MCF 10A (cell line): Measurements from ENCODE around the gene METAP1D. TPM values are rescaled to one million over a fixed set of nuclear protein-coding genes. Genes with fewer than 3 reads are reported as not detected.

Source experiments
- BruUV-seq: library from RNA; stranded (reverse); fragments of 400-500 nt; replicated peaks from 2 replicates; lab custom pipeline; 2021; lab: Mats Ljungman, UMichigan
- CTCF ChIA-PET: fragments of 300-600 bp; sonication (Branson Sonifier 250); formaldehyde crosslinking; extraction: SDS; loops from one replicate; lab custom pipeline; 2021; ENCODE audit warnings: antibody characterized with exemption, inconsistent platforms; lab: Yijun Ruan, JAX
- POLR2A ChIA-PET: fragments of 300-600, 350-650 bp; sonication (Branson Sonifier 250); formaldehyde crosslinking; extraction: SDS; loops from one replicate; lab custom pipeline; 2020; ENCODE audit warnings: antibody characterized with exemption, inconsistent platforms; lab: Yijun Ruan, JAX
- DNase-seq: peaks from one replicate; pipeline ENCODE4 v3.0.0-alpha.2; 2018; ENCODE audit not compliant: unreplicated experiment
- H3K27ac Mint-ChIP-seq: one replicate; pipeline ENCODE4 v1.8.0; 2022; ENCODE audit warnings: mild to moderate bottlenecking, low read depth, mixed read lengths; ENCODE audit not compliant: unreplicated experiment
- H3K27me3 Mint-ChIP-seq: one replicate; pipeline ENCODE4 v1.8.0; 2022; ENCODE audit warnings: mixed read lengths; ENCODE audit not compliant: insufficient read depth, unreplicated experiment
- H3K36me3 Mint-ChIP-seq: one replicate; pipeline ENCODE4 v1.8.0; 2022; ENCODE audit warnings: mild to moderate bottlenecking, moderate library complexity, mixed read lengths; ENCODE audit not compliant: insufficient read depth, unreplicated experiment
- H3K4me1 Mint-ChIP-seq: one replicate; pipeline ENCODE4 v1.8.0; 2022; ENCODE audit warnings: mixed read lengths; ENCODE audit not compliant: insufficient read depth, unreplicated experiment
- H3K4me3 Mint-ChIP-seq: one replicate; pipeline ENCODE4 v1.8.0; 2022; ENCODE audit warnings: mild to moderate bottlenecking, moderate library complexity, mixed read lengths; ENCODE audit not compliant: unreplicated experiment
- H3K9me3 Mint-ChIP-seq: one replicate; pipeline ENCODE4 v1.8.0; 2022; ENCODE audit warnings: mixed read lengths; ENCODE audit not compliant: unreplicated experiment
- intact Hi-C: fragments of 100-400 bp; cut with micrococcal nuclease; formaldehyde crosslinking; loops from 2 replicates; pipeline ENCODE4 v1.14.1; 2022
- total RNA-seq: library from RNA; stranded (reverse); gene quantifications from 2 replicates; pipeline ENCODE4 v1.2.3, GENCODE V29; 2022
- TF ChIP-seq, protein P1 (sequence below): fragments of 200-600 bp; IDR thresholded peaks from one replicate; pipeline ENCODE4 v1.8.0; 2022; ENCODE audit warnings: antibody characterized with exemption, mild to moderate bottlenecking; ENCODE audit not compliant: unreplicated experiment

The METAP1D gene
- total RNA-seq, 1 experiment from 2014 or later: 9.3 TPM

GRCh38 chr2:172106108-172106961 lies 106.6 kb downstream of the METAP1D start:
- H3K9me3 Mint-ChIP-seq: no peaks in the 10 kb centered on the region
- DNase-seq: no peak
- H3K4me3 Mint-ChIP-seq: no peak overlapping the region
- TF ChIP-seq, protein P1, sequence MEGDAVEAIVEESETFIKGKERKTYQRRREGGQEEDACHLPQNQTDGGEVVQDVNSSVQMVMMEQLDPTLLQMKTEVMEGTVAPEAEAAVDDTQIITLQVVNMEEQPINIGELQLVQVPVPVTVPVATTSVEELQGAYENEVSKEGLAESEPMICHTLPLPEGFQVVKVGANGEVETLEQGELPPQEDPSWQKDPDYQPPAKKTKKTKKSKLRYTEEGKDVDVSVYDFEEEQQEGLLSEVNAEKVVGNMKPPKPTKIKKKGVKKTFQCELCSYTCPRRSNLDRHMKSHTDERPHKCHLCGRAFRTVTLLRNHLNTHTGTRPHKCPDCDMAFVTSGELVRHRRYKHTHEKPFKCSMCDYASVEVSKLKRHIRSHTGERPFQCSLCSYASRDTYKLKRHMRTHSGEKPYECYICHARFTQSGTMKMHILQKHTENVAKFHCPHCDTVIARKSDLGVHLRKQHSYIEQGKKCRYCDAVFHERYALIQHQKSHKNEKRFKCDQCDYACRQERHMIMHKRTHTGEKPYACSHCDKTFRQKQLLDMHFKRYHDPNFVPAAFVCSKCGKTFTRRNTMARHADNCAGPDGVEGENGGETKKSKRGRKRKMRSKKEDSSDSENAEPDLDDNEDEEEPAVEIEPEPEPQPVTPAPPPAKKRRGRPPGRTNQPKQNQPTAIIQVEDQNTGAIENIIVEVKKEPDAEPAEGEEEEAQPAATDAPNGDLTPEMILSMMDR: peak; percentile 28
- POLR2A ChIA-PET: interaction anchor here (0.6 to 1.1 kb wide), 4 partner anchors 9 to 170 kb away, joined by 3 read pairs; no protein-coding TSS in a partner anchor
- intact Hi-C loops: loop anchor here (10.0 kb wide), 1 partner anchor 212 kb away; the partner anchor contains the start of gene SLC25A12
- CTCF ChIA-PET: interaction anchor here (0.5 to 4.6 kb wide), 11 partner anchors 10 to 583 kb away, joined by 3 to 36 read pairs (median 4); no protein-coding TSS in a partner anchor
- H3K27ac Mint-ChIP-seq: no peak overlapping the region
- H3K27me3 Mint-ChIP-seq: no peaks in the 10 kb centered on the region
- H3K36me3 Mint-ChIP-seq: no peaks in the 10 kb centered on the region
- peaks cover 7% of the 10 kb centered on the region for H3K4me1 Mint-ChIP-seq
- no TSS peak for BruUV-seq

DNA sequence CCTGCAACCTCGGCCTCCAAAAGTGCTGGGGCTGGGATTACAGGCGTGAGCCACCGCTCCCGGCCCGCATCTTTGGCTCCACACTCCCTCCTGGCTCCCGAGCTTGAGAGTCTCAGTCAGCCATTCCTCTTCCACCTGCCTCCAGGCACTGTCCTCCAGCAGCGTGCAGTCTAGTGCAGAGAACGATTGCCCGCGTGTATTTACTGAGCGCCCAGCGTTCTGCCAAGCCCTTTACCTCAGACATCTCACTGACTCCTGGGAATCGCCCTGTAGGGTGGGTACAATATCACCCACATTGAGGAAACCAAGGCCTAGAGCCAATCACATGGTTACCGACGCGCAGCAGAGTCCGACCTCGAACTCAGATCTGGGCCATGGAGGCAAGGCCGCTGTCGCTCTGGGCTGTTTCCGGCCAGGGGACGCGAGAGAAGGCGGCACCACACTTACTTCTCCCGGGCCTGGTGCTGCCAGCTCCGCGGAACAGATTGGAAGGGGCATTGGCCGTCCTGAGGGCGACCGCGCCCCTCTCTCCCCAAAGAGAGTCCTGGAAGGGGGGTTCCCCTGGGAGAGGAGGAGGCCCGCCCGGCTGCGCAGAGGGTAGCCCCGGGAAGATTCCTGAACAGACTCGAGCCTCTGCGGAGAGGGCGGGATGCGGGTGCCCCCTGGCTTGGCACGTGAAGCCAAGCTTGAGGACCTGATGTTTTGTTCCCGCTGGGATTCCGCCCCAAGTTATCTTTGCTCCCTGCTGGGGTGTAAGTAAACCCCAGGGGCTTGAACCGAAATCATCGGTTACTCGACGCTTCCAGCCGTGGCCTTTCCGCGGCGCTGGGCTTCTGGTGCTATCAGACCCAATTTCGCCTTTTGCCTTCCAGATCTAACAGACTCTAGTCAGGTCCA lies 108.2 kb downstream of the METAP1D start:
- ChIA-PET CTCF (interaction anchor here (0.6 to 1.7 kb wide), 4 partner anchors 8 to 367 kb away, joined by 3 to 6 read pairs (median 4); no protein-coding TSS in a partner anchor), POLR2A (interaction anchor here (0.6 to 1.1 kb wide), 2 partner anchors 11 to 61 kb away, joined by 3 to 4 read pairs; no protein-coding TSS in a partner anchor)
- Mint-ChIP-seq H3K9me3 (no peaks in the 10 kb centered on the region), H3K4me3 (no peak overlapping the region), H3K4me1 (peaks cover 7% of the 10 kb centered on the region), H3K27me3 (no peaks in the 10 kb centered on the region), H3K36me3 (no peaks in the 10 kb centered on the region), H3K27ac (no peak overlapping the region)
- intact Hi-C loops: loop anchor here (10.0 kb wide), 1 partner anchor 213 kb away; the partner anchor contains the start of gene SLC25A12
- no peak for DNase-seq
- no TSS peak for BruUV-seq
- TF ChIP-seq, protein P1: no peak

GRCh38 chr2:172108587-172108930 lies 108.8 kb downstream of the METAP1D start:
- no peak for DNase-seq
- POLR2A ChIA-PET: no interaction called here
- Mint-ChIP-seq H3K36me3 (no peaks in the 10 kb centered on the region), H3K4me3 (no peak overlapping the region), H3K27ac (no peak overlapping the region), H3K9me3 (no peaks in the 10 kb centered on the region), H3K27me3 (no peaks in the 10 kb centered on the region), H3K4me1 (peaks cover 5% of the 10 kb centered on the region)
- intact Hi-C loops: loop anchor here (10.0 kb wide), 1 partner anchor 214 kb away; the partner anchor contains the start of gene SLC25A12
- TF ChIP-seq, protein P1: no peak
- BruUV-seq: no TSS peak
- CTCF ChIA-PET: interaction anchor here (0.5 to 1.1 kb wide), 4 partner anchors 13 to 524 kb away, joined by 3 read pairs; no protein-coding TSS in a partner anchor
